GM19099 (cell line): ENCODE data around the gene LRFN2.

Experiments
- POLR2A ChIP-seq: IDR thresholded peaks from 3 replicates; pipeline ENCODE4 v1.6.1; 2011; ENCODE audit warnings: low read depth; ENCODE audit not compliant: insufficient read length; ENCODE audit errors: extremely low read depth

The LRFN2 gene

GRCh38 chr6:40408786-40409542 is 178.2 kb downstream of the LRFN2 start:
- TF ChIP-seq POLR2A: no peak

DNA sequence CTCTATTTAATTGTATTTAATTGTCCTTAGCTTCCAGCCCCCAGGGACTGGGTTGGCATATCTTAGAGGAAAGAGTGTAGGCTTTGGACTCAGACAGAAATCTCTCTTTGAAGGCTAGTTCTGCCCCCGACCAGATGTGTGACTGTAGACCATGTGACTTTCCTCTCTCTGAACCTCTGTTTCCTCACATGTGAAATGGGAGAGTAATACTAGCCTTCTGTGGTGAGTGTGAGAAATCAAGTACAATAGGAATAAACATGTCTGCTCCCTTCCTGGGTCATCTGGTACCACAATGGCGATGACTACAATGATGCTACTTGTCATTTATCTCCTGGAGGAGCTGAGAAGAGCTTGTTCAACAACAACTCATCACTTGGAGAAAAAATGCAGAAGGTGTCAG is 179.9 kb downstream of the LRFN2 start:
- TF ChIP-seq POLR2A: no peak

DNA sequence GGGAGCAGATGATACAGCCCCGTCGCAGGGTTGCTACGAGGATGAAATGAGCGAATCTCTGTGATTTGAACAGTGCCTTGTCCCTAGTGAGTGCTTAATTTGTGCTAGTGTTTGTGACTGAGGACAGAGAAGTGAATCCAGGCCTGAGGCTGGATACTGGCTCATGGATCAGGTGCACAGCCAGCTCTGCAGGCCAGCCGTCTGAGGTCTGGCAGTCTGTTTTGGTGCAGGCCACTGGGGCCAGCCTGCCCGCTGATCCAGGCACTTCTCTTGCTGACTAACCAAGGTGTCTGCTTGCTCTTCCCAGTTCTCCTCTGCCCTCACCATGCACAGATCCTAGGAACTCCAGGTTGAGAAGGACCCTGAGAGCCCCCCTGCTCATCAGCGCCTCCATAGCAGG is 181.0 kb downstream of the LRFN2 start:
- no peak for TF ChIP-seq POLR2A

DNA sequence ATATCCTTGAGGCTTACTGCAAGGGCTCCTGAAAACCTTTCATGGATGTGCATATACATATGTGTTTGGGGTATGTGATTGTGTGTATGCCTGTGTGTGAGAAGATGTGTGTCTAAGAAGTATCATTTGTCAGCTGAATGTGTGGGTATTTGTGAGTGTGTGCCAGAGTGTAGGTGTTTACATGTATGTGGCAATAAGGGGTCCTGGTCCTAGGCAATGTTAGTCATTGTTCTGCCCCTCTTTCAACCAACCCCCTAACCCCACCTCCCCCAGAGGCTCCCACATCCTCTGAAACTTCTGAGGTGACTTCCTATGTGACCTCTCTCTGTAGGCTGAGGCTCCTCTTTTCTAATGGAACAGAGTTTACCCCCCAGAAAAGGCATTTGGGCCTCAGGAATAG is 186.4 kb downstream of the LRFN2 start:
- TF ChIP-seq POLR2A: no peak

GRCh38 chr6:40399888-40400457 is 187.2 kb downstream of the LRFN2 start:
- TF ChIP-seq POLR2A: no peak

DNA sequence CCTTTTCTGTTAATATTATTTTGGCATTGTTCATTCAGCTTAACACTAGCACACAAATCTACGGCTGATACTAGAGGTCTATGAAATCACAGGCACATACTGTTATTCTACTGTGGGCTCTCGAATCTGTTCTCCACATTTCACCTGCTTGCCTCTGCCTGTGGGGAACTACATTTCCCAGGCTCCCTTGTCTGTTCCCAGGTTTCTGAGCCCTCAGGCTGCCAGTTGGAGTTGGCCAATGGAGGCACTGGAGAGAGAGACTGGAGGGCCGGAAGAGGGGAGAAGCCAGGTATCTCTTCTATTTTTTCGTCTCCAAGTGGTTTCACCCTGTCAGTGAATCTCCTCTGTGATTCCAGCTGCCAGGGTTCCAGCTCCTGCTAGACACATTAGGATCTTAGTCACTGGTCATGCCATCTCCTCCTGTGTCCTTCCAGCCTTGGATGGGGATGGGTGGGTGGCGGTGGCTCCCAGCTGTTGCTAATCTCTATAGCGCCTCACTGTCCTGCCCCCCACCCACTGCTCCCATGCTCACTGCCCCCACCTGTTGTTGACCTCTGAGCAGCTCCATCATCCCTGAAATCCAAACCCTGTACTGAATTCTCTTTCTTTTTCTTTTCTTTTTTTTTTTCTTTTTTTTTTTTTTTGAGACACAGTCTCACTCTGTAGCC is 188.2 kb downstream of the LRFN2 start:
- TF ChIP-seq POLR2A: no peak

GRCh38 chr6:40398034-40398691 is 189.0 kb downstream of the LRFN2 start:
- no peak for TF ChIP-seq POLR2A

GRCh38 chr6:40397287-40398033 is 189.7 kb downstream of the LRFN2 start:
- TF ChIP-seq POLR2A: no peak

- TF ChIP-seq POLR2A: no peak
Observed at GRCh38 chr6:40395698-40396076, 191.5 kb downstream of the LRFN2 start.

DNA sequence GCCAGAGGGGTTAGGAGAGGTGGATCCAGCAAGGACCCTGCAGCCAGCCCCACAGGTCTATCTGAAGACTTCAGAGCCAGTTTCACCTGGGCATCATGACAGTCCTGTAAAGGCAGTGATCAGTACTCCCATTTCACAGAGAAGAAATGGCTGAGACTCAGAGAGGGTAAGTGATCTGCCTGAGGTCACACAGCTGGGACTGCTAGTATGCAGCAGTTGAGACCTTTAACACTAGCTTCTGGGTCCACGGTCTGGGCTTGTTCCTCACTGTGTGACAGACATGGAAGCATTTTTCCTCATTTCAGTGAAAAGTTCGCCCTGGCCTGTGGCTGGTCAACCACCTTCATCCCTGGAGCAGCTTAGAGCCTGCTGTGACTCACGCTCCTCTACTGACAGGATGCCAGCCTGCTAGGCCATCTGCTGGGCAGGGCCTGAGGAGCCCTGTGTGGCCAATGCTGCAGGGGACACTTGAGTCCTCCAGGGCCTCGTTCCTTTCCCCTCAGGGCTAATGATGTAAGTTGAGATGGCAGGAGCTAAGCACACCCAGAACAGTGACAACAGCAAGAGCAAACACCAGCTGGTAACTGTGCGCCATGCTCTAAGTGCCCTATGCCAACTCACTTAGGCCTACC is 192.0 kb downstream of the LRFN2 start:
- TF ChIP-seq POLR2A: no peak

DNA sequence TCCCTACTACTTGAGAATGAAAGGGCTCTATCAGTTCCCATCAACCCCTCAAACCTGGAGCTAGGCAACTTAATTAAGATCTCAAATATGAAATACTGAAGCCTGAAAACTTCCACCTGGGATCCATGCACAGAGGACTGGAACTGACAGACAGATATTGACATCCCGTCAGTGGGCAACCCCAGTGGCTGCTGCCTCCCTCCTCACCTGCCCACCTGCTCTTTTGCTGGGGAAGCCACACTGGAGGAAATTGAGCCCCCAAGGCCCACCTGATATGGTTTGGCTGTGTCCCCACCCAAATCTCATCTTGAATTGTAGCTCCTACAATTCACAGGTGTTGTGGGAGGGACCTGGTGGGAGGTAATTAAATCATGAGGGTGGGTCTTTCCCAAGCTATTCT is 192.8 kb downstream of the LRFN2 start:
- no peak for TF ChIP-seq POLR2A

DNA sequence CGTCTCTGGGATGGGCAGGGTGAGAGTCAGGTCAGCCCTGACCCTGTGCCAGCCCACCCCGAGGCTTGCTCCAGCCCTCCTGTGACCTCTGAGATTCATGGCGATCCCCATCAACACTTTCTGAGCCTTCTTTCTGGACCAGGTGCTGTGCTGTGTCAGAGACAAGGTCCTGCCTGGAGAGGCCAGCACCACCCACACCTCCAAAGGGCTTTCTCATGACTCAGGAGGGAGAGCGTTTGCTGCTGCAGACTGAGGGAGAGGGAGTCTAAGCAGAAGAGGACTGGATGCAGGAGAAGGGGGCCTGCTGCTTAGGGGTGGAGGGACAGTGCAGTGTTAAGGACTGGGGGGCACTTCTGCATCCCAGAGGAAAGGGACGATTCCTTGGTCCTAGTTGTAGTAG is 193.5 kb downstream of the LRFN2 start:
- no peak for TF ChIP-seq POLR2A

DNA sequence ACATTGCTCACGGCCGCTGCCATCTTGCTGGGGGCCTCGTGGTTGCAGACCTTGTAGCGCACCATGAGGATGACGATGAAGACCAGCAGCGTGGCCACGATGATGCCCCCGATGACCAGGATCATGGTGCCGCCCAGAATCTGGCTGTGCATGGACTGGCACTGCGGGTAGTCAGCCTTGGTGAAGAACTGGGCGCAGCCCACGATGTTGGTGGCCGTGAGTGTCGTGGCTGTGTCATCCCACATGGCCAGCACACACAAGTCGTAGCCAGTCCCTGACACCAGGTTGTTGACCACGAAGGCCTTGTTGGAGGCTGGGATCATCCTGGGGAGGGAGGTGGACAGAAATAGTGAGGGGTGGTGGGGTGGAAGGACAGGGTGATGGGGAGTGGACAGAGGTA is 194.6 kb downstream of the LRFN2 start:
- TF ChIP-seq POLR2A: no peak

DNA sequence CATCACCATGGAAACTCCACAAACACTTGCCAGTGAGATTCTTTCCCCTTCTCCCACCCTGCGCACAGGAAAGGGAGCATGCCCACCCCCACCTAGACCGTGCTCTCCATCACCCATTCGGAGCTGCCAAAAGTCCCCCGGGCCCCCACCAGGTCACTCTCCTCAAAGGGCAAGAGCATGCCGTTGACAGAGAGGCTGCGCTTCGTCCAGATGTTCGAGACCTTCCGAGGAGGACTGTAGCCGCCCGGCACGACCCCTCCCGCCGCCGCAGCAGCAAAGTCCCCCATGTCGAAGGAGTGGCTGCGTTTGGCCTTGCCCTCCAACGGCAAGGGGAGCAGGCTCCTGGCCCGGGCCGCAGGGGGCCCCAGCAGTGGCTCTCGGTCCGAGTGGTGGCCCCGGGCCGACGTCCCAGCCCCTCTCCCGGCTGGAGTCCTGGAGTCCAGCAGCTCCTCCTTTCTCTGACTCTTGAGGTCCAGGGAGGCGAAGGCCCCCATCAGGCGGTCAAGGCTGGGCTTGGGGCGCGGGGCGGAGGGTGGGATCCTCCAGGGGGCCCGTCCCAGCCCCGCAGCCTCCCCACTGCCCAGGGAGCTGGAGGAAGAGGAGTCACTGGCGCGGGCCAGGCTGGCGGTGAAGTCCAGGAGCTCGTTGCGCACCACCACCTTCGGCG is 195.2 kb downstream of the LRFN2 start:
- no peak for TF ChIP-seq POLR2A
